Heart left ventricle (tissue), 16 donors: ENCODE measurements around the gene MYCL. TPM values are rescaled to one million over a fixed set of nuclear protein-coding genes. Genes with fewer than 3 reads are reported as not detected.

Experiments used
- ATAC-seq, 4 donors: fragments of 200-7000 bp; cut with Tn5 transposase; one replicate each; pipeline ENCODE4 v1.9.1; 2020 to 2022; ENCODE audit warnings: moderate library complexity in 4 of 4, mild to moderate bottlenecking in 3 of 4, moderate number of reproducible peaks in 1 of 4
- DNase-seq, 5 donors: peaks; one replicate each; pipeline ENCODE4 v3.0.0-alpha.2; 2020
- H3K27ac ChIP-seq, 12 donors: fragments of 200-600 bp; sonication (generic) in 4 of 12; one replicate each; pipeline versions ENCODE4 v1.5.0 to v1.8.0; 2016 to 2022; ENCODE audit warnings: mild to moderate bottlenecking in 2 of 12
- H3K27me3 ChIP-seq, 9 donors: fragments of 200-600 bp; sonication (generic) in 2 of 9; one replicate each; pipeline versions ENCODE4 v1.5.1 to v1.8.0; 2016 to 2022; ENCODE audit warnings: mild to moderate bottlenecking in 3 of 9
- H3K36me3 ChIP-seq, 9 donors: fragments of 200-600 bp; sonication (generic) in 2 of 9; one replicate each; pipeline versions ENCODE4 v1.5.0 to v1.8.0; 2018 to 2022; ENCODE audit warnings: mild to moderate bottlenecking in 2 of 9
- H3K4me1 ChIP-seq, 12 donors: fragments of 200-600 bp; sonication (generic) in 4 of 12; one replicate each; pipeline versions ENCODE4 v1.5.0 to v1.8.0; 2016 to 2022; ENCODE audit warnings: mild to moderate bottlenecking in 3 of 12
- H3K4me3 ChIP-seq, 12 donors: fragments of 200-600 bp; sonication (generic) in 4 of 12; one replicate each; pipeline versions ENCODE4 v1.5.0 to v1.8.0; 2017 to 2022; ENCODE audit warnings: mild to moderate bottlenecking in 9 of 12, moderate library complexity in 4 of 12
- H3K9me3 ChIP-seq, 12 donors: fragments of 200-600 bp; sonication (generic) in 4 of 12; one replicate each; pipeline versions ENCODE4 v1.5.0 to v1.8.0; 2016 to 2022; ENCODE audit warnings: mild to moderate bottlenecking in 1 of 12
- CTCF ChIP-seq, 12 donors: fragments of 200-600 bp; sonication (generic) in 4 of 12; IDR thresholded peaks; one replicate each; pipeline versions ENCODE4 v1.5.0 to v1.8.0; 2018 to 2022; ENCODE audit warnings: antibody characterized with exemption in 12 of 12, mild to moderate bottlenecking in 5 of 12
- POLR2A ChIP-seq, 2 donors: fragments of 450-650 bp; IDR thresholded peaks; one replicate each; pipeline ENCODE4 v1.6.1; 2017; ENCODE audit warnings: antibody characterized with exemption in 2 of 2, mild to moderate bottlenecking in 2 of 2, moderate library complexity in 2 of 2
- WGBS, 4 donors: extraction: QIAGEN DNeasy Blood & Tissue Kit in 2 of 4; methylation state at CpG; one replicate each; pipeline versions ENCODE4 v1.1.5 to v1.1.7; 2013 to 2018; 5-methylcytosine and 5-hydroxymethylcytosine counted together
- intact Hi-C, 10 donors: fragments of 100-400 bp; cut with DNase I; formaldehyde crosslinking; loops; one replicate each; pipeline versions ENCODE4 v1.11.1 to v1.14.2; 2022
- polyA plus RNA-seq, 2 donors: library from polyadenylated mRNA; stranded (reverse); fragments of 200-250 nt; gene quantifications; one replicate each; pipeline ENCODE4 v1.2.3, GENCODE V29; 2013
- total RNA-seq, 9 donors: library from RNA; depleted of rRNA in 2 of 9; stranded (reverse); fragments of >200 nt in 2 of 9; fragmentation: NEBNext Ultra II Directional in 3 of 9; extraction: Animal tissue kit (Norgen Biotek cat#: 25700) in 3 of 9; gene quantifications; one replicate each; pipeline versions ENCODE4 v1.1.0 to v1.2.4, GENCODE V29; 2016 to 2023
- donor health status: ischemic (EF 13 %, LVEDD 7.1; RV severe dilation, severe dysfunction).
- donor health status: healthy with polysubstance abuse.
- donor health status: DM: no; HTN: yes; CAD: no.
- donor health status: DM: no; HTN: no; CAD: no.
- donor health status: ischemic (EF 25% LVEDD 6.9; RV normal size, moderate dysfunction).
- donor health status: ischemic (EF 25% LVEDD 5.7; RV mildly dilated, moderate dysfunction).
- donor health status: healthy.
- donor health status: DM: yes; HTN: yes; CAD: no.
- donor health status: ischemic (EF 35%, LVEDD 5.7; RV mildly dilated, moderate dysfunction).
- donor health status: nonischemic (EF 11% LVEDD 7.7; RV severe dilation, severe dysfunction).
- donor health status: DM: yes; HTN: yes; CAD: no.
- donor health status: PGD.
- donor health status: ischemic (EF 29% LVEDD 5.4; RV normal size, mild dysfunction).
- donor health status: nonischemic (EF 23%, LVEDD 6.1; RV moderate dilation, normal function).

MYCL gene
- total and polyA plus RNA-seq, 11 donors: 0.15 to 3.0 (median 0.60) TPM

- Histone ChIP-seq H3K36me3 (peaks cover 0 to 55% (median 43%) of the 10 kb centered on the region in 9 donors), H3K4me3 (no peak overlapping the region), H3K4me1 (peaks cover 0 to 9% (median 0%) of the 10 kb centered on the region in 12 donors), H3K27me3 (no peaks in the 10 kb centered on the region), H3K9me3 (no peaks in the 10 kb centered on the region), H3K27ac (no peak overlapping the region)
- DNase-seq: no peak
- no peak for ATAC-seq
- intact Hi-C loops: loop anchor here in 1 of 10 donors (5.0 kb wide), 1 partner anchor 43 kb away; no protein-coding TSS in a partner anchor
- TF ChIP-seq CTCF (IDR thresholded peaks at IDR 0.05) (no peak), POLR2A (IDR thresholded peaks at IDR 0.05) (no peak)
These were observed 47.4 kb downstream of the MYCL start for GRCh38 chr1:39854314-39854713.

GRCh38 chr1:39852876-39853275 lies 48.8 kb downstream of the MYCL start:
- TF ChIP-seq POLR2A (IDR thresholded peaks at IDR 0.05) (no peak), CTCF (IDR thresholded peaks at IDR 0.05) (no peak)
- Histone ChIP-seq H3K4me1 (peaks cover 0 to 9% (median 0%) of the 10 kb centered on the region in 12 donors), H3K9me3 (no peaks in the 10 kb centered on the region), H3K27ac (no peak overlapping the region), H3K36me3 (peaks cover 0 to 68% (median 50%) of the 10 kb centered on the region in 9 donors), H3K4me3 (no peak overlapping the region), H3K27me3 (no peaks in the 10 kb centered on the region)
- intact Hi-C loops: loop anchor here in 1 of 10 donors (5.0 kb wide), 1 partner anchor 44 kb away; no protein-coding TSS in a partner anchor
- ATAC-seq (no peak), DNase-seq (no peak)
- 95 to 98% (median 96%) methylated on average over 1 of the region's 1 CpG for WGBS, 4 donors

GRCh38 chr1:39852214-39852791 lies 49.4 kb downstream of the MYCL start:
- ATAC-seq (no peak), DNase-seq (no peak)
- 92% methylated on average over 5 of the region's 5 CpGs for WGBS, 4 donors
- H3K27me3 ChIP-seq: no peaks in the 10 kb centered on the region
- intact Hi-C loops: loop anchor here in 1 of 10 donors (5.0 kb wide), 1 partner anchor 45 kb away; no protein-coding TSS in a partner anchor
- TF ChIP-seq POLR2A (IDR thresholded peaks at IDR 0.05): no peak
- no peak overlapping the region for H3K27ac ChIP-seq
- H3K4me3 ChIP-seq: no peak overlapping the region
- peaks cover 0 to 73% (median 56%) of the 10 kb centered on the region in 9 donors for H3K36me3 ChIP-seq
- peaks cover 0 to 9% (median 0%) of the 10 kb centered on the region in 12 donors for H3K4me1 ChIP-seq
- H3K9me3 ChIP-seq: no peaks in the 10 kb centered on the region

- TF ChIP-seq CTCF (IDR thresholded peaks at IDR 0.05) (no peak), POLR2A (IDR thresholded peaks at IDR 0.05) (no peak)
- 84 to 88% (median 86%) methylated on average over 3 of the region's 3 CpGs for WGBS, 4 donors
- peaks cover 0 to 66% (median 54%) of the 10 kb centered on the region in 9 donors for H3K36me3 ChIP-seq
These were observed 51.0 kb downstream of the MYCL start for GRCh38 chr1:39850606-39851216.

More at GRCh38 chr1:39850606-39851216, 51.0 kb downstream of the MYCL start:
- intact Hi-C loops: loop anchor here in 1 of 10 donors (5.0 kb wide), 1 partner anchor 47 kb away; no protein-coding TSS in a partner anchor
- peaks cover 0 to 20% (median 6%) of the 10 kb centered on the region in 12 donors for H3K4me1 ChIP-seq
- no peak overlapping the region for H3K4me3 ChIP-seq
- ATAC-seq (no peak), DNase-seq (no peak)
- H3K27ac ChIP-seq: no peak overlapping the region
- no peaks in the 10 kb centered on the region for H3K27me3 ChIP-seq
- no peaks in the 10 kb centered on the region for H3K9me3 ChIP-seq
